ENCODE measurements around the gene OSBP2.

OSBP2 gene

GRCh38 chr22:30694640-30695350 lies at the start of gene OSBP2:
OSBP2 (plus strand) TSS chr22:30694874; CDS start chr22:30694910, 36 bp downstream.
- H3K4me3 ChIP-seq (ENCODE audit: low read depth, low read length), result peak within 1 kb of the TSS; percentile 60
- in situ Hi-C loops (cut with HindIII; ENCODE audit: low sequenced_read_pairs), result no loop called here
- DNase-seq (ENCODE audit: low read depth, low spot score), result no peak
- no peak for TF ChIP-seq CTCF (IDR thresholded peaks at IDR 0.05; ENCODE audit: low read depth, low read length)

- no peak for TF ChIP-seq CTCF (IDR thresholded peaks at IDR 0.05; ENCODE audit: low read depth, low read length)
- in situ Hi-C loops (cut with HindIII; ENCODE audit: low sequenced_read_pairs), result no loop called here
- DNase-seq (ENCODE audit: low read depth, low spot score), result no peak
- H3K4me3 ChIP-seq (ENCODE audit: low read depth, low read length), result no peak overlapping the region
Observed at GRCh38 chr22:30646518-30647160, 48.0 kb upstream of the OSBP2 start.

GRCh38 chr22:30647536-30647935 lies 47.1 kb upstream of the OSBP2 start:
- no peak overlapping the region for H3K4me3 ChIP-seq (ENCODE audit: low read depth, low read length)
- in situ Hi-C loops (cut with HindIII; ENCODE audit: low sequenced_read_pairs), result no loop called here
- no peak for DNase-seq (ENCODE audit: low read depth, low spot score)
- no peak for TF ChIP-seq CTCF (IDR thresholded peaks at IDR 0.05; ENCODE audit: low read depth, low read length)

GRCh38 chr22:30648825-30649224 lies 45.8 kb upstream of the OSBP2 start:
- TF ChIP-seq CTCF (IDR thresholded peaks at IDR 0.05; ENCODE audit: low read depth, low read length), result no peak
- in situ Hi-C loops (cut with HindIII; ENCODE audit: low sequenced_read_pairs), result no loop called here
- DNase-seq (ENCODE audit: low read depth, low spot score), result no peak

GRCh38 chr22:30649430-30650007 lies 45.2 kb upstream of the OSBP2 start:
- peak; percentile 83 for DNase-seq (ENCODE audit: low read depth, low spot score)
- in situ Hi-C loops (cut with HindIII; ENCODE audit: low sequenced_read_pairs), result no loop called here
- TF ChIP-seq CTCF (IDR thresholded peaks at IDR 0.05; ENCODE audit: low read depth, low read length), result peak; percentile 27
- H3K4me3 ChIP-seq (ENCODE audit: low read depth, low read length), result no peak overlapping the region

More at GRCh38 chr22:30648825-30649224, 45.8 kb upstream of the OSBP2 start:
- H3K4me3 ChIP-seq (ENCODE audit: low read depth, low read length), result no peak overlapping the region

GRCh38 chr22:30650508-30651116 lies 44.1 kb upstream of the OSBP2 start:
- in situ Hi-C loops (cut with HindIII; ENCODE audit: low sequenced_read_pairs), result no loop called here
- TF ChIP-seq CTCF (IDR thresholded peaks at IDR 0.05; ENCODE audit: low read depth, low read length), result no peak
- H3K4me3 ChIP-seq (ENCODE audit: low read depth, low read length), result no peak overlapping the region
- DNase-seq (ENCODE audit: low read depth, low spot score), result no peak
